OCI-LY3 (cell line): Measurements from ENCODE around the gene PDK2.

Experiments
- EZH2phosphoT487 ChIP-seq: fragments of 200-600 bp; shearing (Covaris generic); IDR thresholded peaks from 2 replicates; pipeline ENCODE4 v1.6.1; 2018; ENCODE audit warnings: antibody characterized with exemption, mixed run types, low read depth
- TF ChIP-seq, protein P1 (sequence below): fragments of 200-600, 300-600 bp; sonication (generic); IDR thresholded peaks from 2 replicates; pipeline ENCODE4 v1.5.1; 2014; ENCODE audit warnings: antibody characterized with exemption, low read length, low read depth

DNA sequence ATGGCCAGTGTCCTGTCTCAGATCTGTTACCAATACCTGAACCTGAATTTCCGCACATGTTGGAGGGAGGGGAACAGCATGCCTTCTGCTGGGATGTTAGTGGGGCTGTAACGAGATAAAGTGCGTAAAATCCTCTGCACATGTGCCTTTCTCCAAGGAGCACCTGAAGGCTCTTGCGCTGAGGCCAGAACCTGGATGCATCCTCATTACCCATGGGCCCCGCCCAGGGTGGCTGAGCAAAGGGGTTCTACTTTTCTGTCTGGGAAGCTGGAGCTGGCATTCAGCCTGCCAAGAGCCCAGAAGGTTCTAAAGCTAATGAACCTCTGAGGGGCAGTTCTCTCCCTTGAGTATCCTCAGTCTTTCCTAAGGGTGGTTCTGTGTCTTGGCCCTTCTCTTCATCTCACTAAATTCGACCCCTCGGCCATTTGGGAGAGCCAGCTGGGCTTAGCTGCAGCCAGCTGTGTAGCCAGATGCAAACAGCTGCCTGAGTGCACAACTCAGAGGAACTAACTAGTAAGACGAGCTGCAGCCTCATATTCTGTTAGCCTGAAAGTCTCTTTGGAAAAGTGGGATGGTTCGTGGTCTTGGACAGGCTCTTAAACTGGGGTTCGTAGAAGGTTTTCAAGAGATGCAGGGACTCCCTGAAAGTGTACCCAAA, 36.7 kb upstream of the PDK2 start:
- TF ChIP-seq, protein P1, sequence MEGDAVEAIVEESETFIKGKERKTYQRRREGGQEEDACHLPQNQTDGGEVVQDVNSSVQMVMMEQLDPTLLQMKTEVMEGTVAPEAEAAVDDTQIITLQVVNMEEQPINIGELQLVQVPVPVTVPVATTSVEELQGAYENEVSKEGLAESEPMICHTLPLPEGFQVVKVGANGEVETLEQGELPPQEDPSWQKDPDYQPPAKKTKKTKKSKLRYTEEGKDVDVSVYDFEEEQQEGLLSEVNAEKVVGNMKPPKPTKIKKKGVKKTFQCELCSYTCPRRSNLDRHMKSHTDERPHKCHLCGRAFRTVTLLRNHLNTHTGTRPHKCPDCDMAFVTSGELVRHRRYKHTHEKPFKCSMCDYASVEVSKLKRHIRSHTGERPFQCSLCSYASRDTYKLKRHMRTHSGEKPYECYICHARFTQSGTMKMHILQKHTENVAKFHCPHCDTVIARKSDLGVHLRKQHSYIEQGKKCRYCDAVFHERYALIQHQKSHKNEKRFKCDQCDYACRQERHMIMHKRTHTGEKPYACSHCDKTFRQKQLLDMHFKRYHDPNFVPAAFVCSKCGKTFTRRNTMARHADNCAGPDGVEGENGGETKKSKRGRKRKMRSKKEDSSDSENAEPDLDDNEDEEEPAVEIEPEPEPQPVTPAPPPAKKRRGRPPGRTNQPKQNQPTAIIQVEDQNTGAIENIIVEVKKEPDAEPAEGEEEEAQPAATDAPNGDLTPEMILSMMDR: no peak
- no peak for TF ChIP-seq EZH2phosphoT487
